GM23338 (cell line): ENCODE data around the gene DMTF1. TPM values are rescaled to one million over a fixed set of nuclear protein-coding genes. Genes with fewer than 3 reads are reported as not detected.

Experiments
- ATAC-seq: fragments of 200-7000 bp; cut with Tn5 transposase; 3 replicates; pipeline ENCODE4 v1.9.1; 2020
- DNase-seq: peaks from one replicate; pipeline ENCODE4 v3.0.0-alpha.2; 2015; ENCODE audit warnings: low spot score
- H2AFZ ChIP-seq: fragments of 200-600 bp; sonication (generic); 2 replicates; pipeline ENCODE4 v1.8.0; 2016; ENCODE audit warnings: antibody characterized with exemption, mild to moderate bottlenecking, moderate library complexity
- H3F3A ChIP-seq: fragments of 200-600 bp; sonication (generic); replicated peaks from 2 replicates; pipeline ENCODE4 v1.8.0; 2017; ENCODE audit warnings: antibody characterized with exemption, mixed run types, low read depth
- H3K27ac ChIP-seq: fragments of 200-600 bp; sonication (generic); 2 replicates; pipeline ENCODE4 v1.6.1; 2016; ENCODE audit warnings: low read depth
- H3K27me3 ChIP-seq: fragments of 200-600 bp; sonication (generic); 2 replicates; pipeline ENCODE4 v1.8.0; 2016; ENCODE audit warnings: mild to moderate bottlenecking, mixed run types, moderate library complexity; ENCODE audit not compliant: insufficient read depth
- H3K36me3 ChIP-seq: fragments of 200-600 bp; sonication (generic); 2 replicates; pipeline ENCODE4 v1.8.0; 2016; ENCODE audit warnings: mild to moderate bottlenecking; ENCODE audit not compliant: insufficient read depth
- H3K4me1 ChIP-seq: fragments of 200-600 bp; sonication (generic); 2 replicates; pipeline ENCODE4 v1.8.0; 2016; ENCODE audit warnings: mild to moderate bottlenecking, moderate library complexity; ENCODE audit not compliant: insufficient read depth
- H3K4me2 ChIP-seq: fragments of 200-600 bp; sonication (generic); 2 replicates; pipeline ENCODE4 v1.7.1; 2017; ENCODE audit warnings: mixed run types
- H3K4me3 ChIP-seq: fragments of 200-600 bp; sonication (generic); 2 replicates; pipeline ENCODE4 v1.6.1; 2016; ENCODE audit warnings: mixed run types
- H3K79me2 ChIP-seq: fragments of 200-600 bp; sonication (generic); replicated peaks from 2 replicates; pipeline ENCODE4 v1.8.0; 2017; ENCODE audit warnings: mild to moderate bottlenecking; ENCODE audit not compliant: insufficient read depth
- H3K9me2 ChIP-seq: fragments of 200-600 bp; sonication (generic); 2 replicates; pipeline ENCODE4 v1.8.0; 2017; ENCODE audit not compliant: insufficient read depth
- H4K20me1 ChIP-seq: fragments of 200-600 bp; sonication (generic); replicated peaks from 2 replicates; pipeline ENCODE4 v1.8.0; 2017; ENCODE audit warnings: mild to moderate bottlenecking; ENCODE audit not compliant: insufficient read depth
- H3K27ac Mint-ChIP-seq: 2 replicates; pipeline ENCODE4 v1.8.0; 2020; ENCODE audit warnings: inconsistent platforms, mild to moderate bottlenecking, moderate library complexity, mixed read lengths
- H3K27me3 Mint-ChIP-seq: 3 replicates; pipeline ENCODE4 v1.8.0; 2022; ENCODE audit warnings: low read depth, mild to moderate bottlenecking, moderate library complexity, mixed read lengths, inconsistent platforms; ENCODE audit not compliant: insufficient read depth, poor library complexity
- H3K36me3 Mint-ChIP-seq: 3 replicates; pipeline ENCODE4 v1.8.0; 2021; ENCODE audit warnings: low read depth, mild to moderate bottlenecking, inconsistent platforms, moderate library complexity, mixed read lengths
- H3K4me1 Mint-ChIP-seq: 3 replicates; pipeline ENCODE4 v1.8.0; 2020; ENCODE audit warnings: mild to moderate bottlenecking, inconsistent platforms, mixed read lengths
- H3K4me3 Mint-ChIP-seq: 3 replicates; pipeline ENCODE4 v1.8.0; 2021; ENCODE audit warnings: moderate library complexity, mild to moderate bottlenecking, inconsistent platforms, mixed read lengths
- H3K9me3 Mint-ChIP-seq: 3 replicates; pipeline ENCODE4 v1.8.0; 2020; ENCODE audit warnings: moderate library complexity, mild to moderate bottlenecking, inconsistent platforms, mixed read lengths
- CREB1 ChIP-seq: fragments of 250-450 bp; sonication (Bioruptor Pico); IDR thresholded peaks from 2 replicates; pipeline ENCODE4 v1.5.0; 2020; ENCODE audit warnings: low read depth, mild to moderate bottlenecking, moderate library complexity
- CTCF ChIP-seq, 2 experiments: fragments of 200-600 bp in 1 of 2; sonication (generic) in 1 of 2; conservative IDR thresholded peaks; 2 replicates each; pipeline versions ENCODE4 v1.5.1 to v1.6.1; 2016 to 2017; ENCODE audit warnings: antibody characterized with exemption in 2 of 2, low read depth in 2 of 2, mild to moderate bottlenecking in 2 of 2, moderate library complexity in 1 of 2
- ETS1 ChIP-seq: IDR thresholded peaks from 2 replicates; pipeline ENCODE4 v1.6.1; 2016; ENCODE audit warnings: antibody characterized with exemption
- EZH2 ChIP-seq: fragments of 200-600 bp; sonication (generic); IDR thresholded peaks from one replicate; pipeline ENCODE4 v1.8.0; 2017; ENCODE audit warnings: antibody characterized with exemption, mild to moderate bottlenecking, low read depth; ENCODE audit not compliant: unreplicated experiment
- EZH2phosphoT487 ChIP-seq: fragments of 200-600 bp; sonication (generic); IDR thresholded peaks from one replicate; pipeline ENCODE4 v1.8.1; 2018; ENCODE audit warnings: antibody characterized with exemption; ENCODE audit not compliant: unreplicated experiment
- JUNB ChIP-seq: IDR thresholded peaks from one replicate; pipeline ENCODE4 v1.6.1; 2016; ENCODE audit warnings: antibody characterized with exemption; ENCODE audit not compliant: unreplicated experiment
- REST ChIP-seq: IDR thresholded peaks from one replicate; pipeline ENCODE4 v1.6.1; 2018; ENCODE audit warnings: antibody characterized with exemption; ENCODE audit not compliant: unreplicated experiment
- ZNF114 ChIP-seq: fragments of 250-450 bp; sonication (Bioruptor Pico); IDR thresholded peaks from 2 replicates; pipeline ENCODE4 v1.5.0; 2020; ENCODE audit warnings: mild to moderate bottlenecking, moderate library complexity
- ZNF331 ChIP-seq: fragments of 250-450 bp; sonication (Bioruptor Pico); IDR thresholded peaks from 2 replicates; pipeline ENCODE4 v1.5.0; 2020; ENCODE audit warnings: low read depth, mild to moderate bottlenecking, moderate library complexity
- ZNF462 ChIP-seq: fragments of 250-450 bp; sonication (Bioruptor Pico); IDR thresholded peaks from 2 replicates; pipeline ENCODE4 v1.5.0; 2020; ENCODE audit warnings: mild to moderate bottlenecking, moderate library complexity
- polyA plus RNA-seq: library from polyadenylated mRNA; unstranded; fragments of >200 nt; fragmentation: Nextera tagmentation; extraction: Ambion mirVana; gene quantifications from 2 replicates; pipeline ENCODE4 v1.2.1, GENCODE V29; 2016
- total RNA-seq: library from RNA; depleted of rRNA; stranded (reverse); fragments of >200 nt; shearing (Covaris generic); gene quantifications from 2 replicates; pipeline ENCODE4 v1.2.3, GENCODE V29; 2014

DMTF1 gene
- total and polyA plus RNA-seq, 2 experiments from 2014 or later, result 60.4 to 114 TPM

- Histone ChIP-seq H3K4me3 (no peak overlapping the region), H3F3A (no peaks in the 10 kb centered on the region), H3K36me3 (no peaks in the 10 kb centered on the region), H2AFZ (peak overlapping the region; percentile 75), H3K4me1 (no peaks in the 10 kb centered on the region), H3K27ac (no peak overlapping the region), H4K20me1 (no peaks in the 10 kb centered on the region), H3K4me2 (no peak overlapping the region), H3K79me2 (0 out of 2 replicates have a peak, but pooled peaks cover 4% of the 10 kb centered on the region), H3K9me2 (no peaks in the 10 kb centered on the region; the same call in 1 of the 2 replicates), H3K27me3 (no peaks in the 10 kb centered on the region)
- Mint-ChIP-seq H3K4me3 (no peak overlapping the region), H3K4me1 (peaks cover 3% of the 10 kb centered on the region), H3K27ac (no peak overlapping the region), H3K36me3 (no peaks in the 10 kb centered on the region; the same call in 2 of the 3 replicates), H3K9me3 (no peaks in the 10 kb centered on the region), H3K27me3 (peaks cover 5% of the 10 kb centered on the region)
- DNase-seq (no peak), ATAC-seq (no peak)
- TF ChIP-seq ZNF462 (CRISPR knock-in tag), result no peak
- no peak for TF ChIP-seq CTCF (conservative IDR thresholded peaks at IDR 0.05; ENCODE audit: low read depth in 2 of 2)
- no peak for TF ChIP-seq REST
- no peak for TF ChIP-seq ZNF114 (CRISPR knock-in tag)
- no peak for TF ChIP-seq ETS1
- TF ChIP-seq ZNF331, result no peak
- no peak for TF ChIP-seq JUNB
- TF ChIP-seq EZH2phosphoT487, result no peak
- no peak for TF ChIP-seq CREB1
- TF ChIP-seq EZH2, result no peak
Observed at GRCh38 chr7:87147500-87147899, 4.8 kb upstream of the DMTF1 start.
